H1 (cell line): ENCODE results near the gene GPR171.
"Not testable (repeated sequence)": the region's sequence is repeated elsewhere in the genome, so short reads cannot be mapped to it uniquely, and the experiment has no call there.

Experiments used
- EZH2 ChIP-seq: fragments of 200-600 bp; sonication (generic); IDR thresholded peaks from 2 replicates; pipeline ENCODE4 v1.7.1; 2012; ENCODE audit warnings: low read depth, mild to moderate bottlenecking, moderate library complexity, low read length, inconsistent platforms; ENCODE audit not compliant: severe bottlenecking
- HDAC6 ChIP-seq: IDR thresholded peaks from one replicate; pipeline ENCODE4 v1.7.1; 2012; ENCODE audit warnings: low read depth, mild to moderate bottlenecking, inconsistent platforms, low read length, moderate library complexity
- KDM5A ChIP-seq: fragments of 200-600 bp; IDR thresholded peaks from 2 replicates; pipeline ENCODE4 v1.7.1; 2012; ENCODE audit warnings: mild to moderate bottlenecking, low read length, inconsistent platforms, mixed read lengths
- NRF1 ChIP-seq: IDR thresholded peaks from 2 replicates; pipeline ENCODE4 v1.6.1; 2011; ENCODE audit warnings: mild to moderate bottlenecking, low read depth, low read length, improper control_type of control experiment
- RAD21 ChIP-seq, 2 experiments: IDR thresholded peaks in 1 of 2; conservative IDR thresholded peaks in 1 of 2; 2 replicates each; pipeline ENCODE4 v1.6.1; 2011; ENCODE audit warnings: low read depth in 2 of 2, low read length in 2 of 2, improper control_type of control experiment in 1 of 2, inconsistent platforms in 1 of 2, mild to moderate bottlenecking in 1 of 2, moderate library complexity in 1 of 2
- RFX5 ChIP-seq: IDR thresholded peaks from 2 replicates; pipeline ENCODE4 v1.6.1; 2011; ENCODE audit warnings: low read depth, low read length, improper control_type of control experiment, borderline replicate concordance
- RNF2 ChIP-seq: fragments of 200-900, 300-1000 bp; sonication (generic); IDR thresholded peaks from 2 replicates; pipeline ENCODE4 v1.7.1; 2016; ENCODE audit warnings: borderline replicate concordance, low read depth, mild to moderate bottlenecking, antibody characterized with exemption, low read length; ENCODE audit not compliant: poor library complexity, severe bottlenecking; ENCODE audit errors: missing control alignments
- SP2 ChIP-seq: IDR thresholded peaks from 2 replicates; pipeline ENCODE4 v1.6.1; 2012; ENCODE audit warnings: mild to moderate bottlenecking, low read length, inconsistent platforms
- SP4 ChIP-seq: IDR thresholded peaks from 2 replicates; pipeline ENCODE4 v1.6.1; 2012; ENCODE audit warnings: low read length, inconsistent platforms
- YY1 ChIP-seq: IDR thresholded peaks from 2 replicates; pipeline ENCODE4 v1.6.1; 2011; ENCODE audit warnings: low read depth, mild to moderate bottlenecking, low read length
- TF ChIP-seq, protein P1 (sequence below), 3 experiments: IDR thresholded peaks; 1 replicate in 2 of 3; 2 replicates in 1 of 3; pipeline versions ENCODE4 v1.5.1 to v1.6.1; 2011; ENCODE audit warnings: low read length in 3 of 3, mild to moderate bottlenecking in 3 of 3, inconsistent platforms in 2 of 3, low read depth in 1 of 3, moderate library complexity in 1 of 3; ENCODE audit not compliant: insufficient read depth in 1 of 3; ENCODE audit errors: control extremely low read depth in 1 of 3

- TF ChIP-seq KDM5A; NRF1; EZH2; RAD21 (IDR thresholded peaks at IDR 0.05 in 1 of 2, conservative IDR thresholded peaks at IDR 0.05 in 1 of 2; ENCODE audit: low read depth in 2 of 2, low read length in 2 of 2); SP4; SP2; RFX5; YY1; RNF2; HDAC6: not testable (repeated sequence)
- TF ChIP-seq, protein P1, sequence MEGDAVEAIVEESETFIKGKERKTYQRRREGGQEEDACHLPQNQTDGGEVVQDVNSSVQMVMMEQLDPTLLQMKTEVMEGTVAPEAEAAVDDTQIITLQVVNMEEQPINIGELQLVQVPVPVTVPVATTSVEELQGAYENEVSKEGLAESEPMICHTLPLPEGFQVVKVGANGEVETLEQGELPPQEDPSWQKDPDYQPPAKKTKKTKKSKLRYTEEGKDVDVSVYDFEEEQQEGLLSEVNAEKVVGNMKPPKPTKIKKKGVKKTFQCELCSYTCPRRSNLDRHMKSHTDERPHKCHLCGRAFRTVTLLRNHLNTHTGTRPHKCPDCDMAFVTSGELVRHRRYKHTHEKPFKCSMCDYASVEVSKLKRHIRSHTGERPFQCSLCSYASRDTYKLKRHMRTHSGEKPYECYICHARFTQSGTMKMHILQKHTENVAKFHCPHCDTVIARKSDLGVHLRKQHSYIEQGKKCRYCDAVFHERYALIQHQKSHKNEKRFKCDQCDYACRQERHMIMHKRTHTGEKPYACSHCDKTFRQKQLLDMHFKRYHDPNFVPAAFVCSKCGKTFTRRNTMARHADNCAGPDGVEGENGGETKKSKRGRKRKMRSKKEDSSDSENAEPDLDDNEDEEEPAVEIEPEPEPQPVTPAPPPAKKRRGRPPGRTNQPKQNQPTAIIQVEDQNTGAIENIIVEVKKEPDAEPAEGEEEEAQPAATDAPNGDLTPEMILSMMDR (IDR thresholded peaks at IDR 0.05; ENCODE audit: control extremely low read depth in 1 of 3, insufficient read depth in 1 of 3, low read depth in 1 of 3, low read length in 3 of 3) = not testable (repeated sequence)
Measured at GRCh38 chr3:151232403-151232802, 29.4 kb upstream of the GPR171 start.
